Measurements from ENCODE around the gene FGF12.

GRCh38 chr3:192514754-192515663 is 212.3 kb downstream of the FGF12 start:
- TF ChIP-seq, protein P1, sequence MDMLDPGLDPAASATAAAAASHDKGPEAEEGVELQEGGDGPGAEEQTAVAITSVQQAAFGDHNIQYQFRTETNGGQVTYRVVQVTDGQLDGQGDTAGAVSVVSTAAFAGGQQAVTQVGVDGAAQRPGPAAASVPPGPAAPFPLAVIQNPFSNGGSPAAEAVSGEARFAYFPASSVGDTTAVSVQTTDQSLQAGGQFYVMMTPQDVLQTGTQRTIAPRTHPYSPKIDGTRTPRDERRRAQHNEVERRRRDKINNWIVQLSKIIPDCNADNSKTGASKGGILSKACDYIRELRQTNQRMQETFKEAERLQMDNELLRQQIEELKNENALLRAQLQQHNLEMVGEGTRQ (IDR thresholded peaks at IDR 0.05; ENCODE audit: borderline replicate concordance, low read depth, low read length): no peak
- TF ChIP-seq NFIC (IDR thresholded peaks at IDR 0.05; ENCODE audit: borderline replicate concordance): no peak
